Left ventricle myocardium superior (tissue), 1 donor: Measurements from ENCODE around the gene NOTO. TPM values are rescaled to one million over a fixed set of nuclear protein-coding genes. Genes with fewer than 3 reads are reported as not detected.
"Not testable (repeated sequence)": the region's sequence is repeated elsewhere in the genome, so short reads cannot be mapped to it uniquely, and the experiment has no call there.

ENCODE experiments used
- ATAC-seq: fragments of 200-7000 bp; cut with Tn5 transposase; one replicate; pipeline ENCODE4 v1.9.1; 2020; ENCODE audit warnings: mild to moderate bottlenecking, moderate library complexity
- DNase-seq: peaks from one replicate; pipeline ENCODE4 v3.0.0-alpha.2; 2020
- intact Hi-C: fragments of 100-400 bp; cut with micrococcal nuclease; formaldehyde crosslinking; loops from one replicate; pipeline ENCODE4 v1.11.0; 2022
- long read RNA-seq: library from polyadenylated mRNA; unstranded; transcript quantifications from one replicate; pipeline ENCODE4 v2.0.0, GENCODE V29; 2021
- total RNA-seq: library from RNA; stranded (reverse); fragmentation: NEBNext Ultra II Directional; extraction: Animal tissue kit (Norgen Biotek cat#: 25700); gene quantifications from one replicate; pipeline ENCODE4 v1.2.1, GENCODE V29; 2021
- donor health status: DM: no; HTN: yes; CAD: no; lungs with severe emphysema.

The NOTO gene, protein sequence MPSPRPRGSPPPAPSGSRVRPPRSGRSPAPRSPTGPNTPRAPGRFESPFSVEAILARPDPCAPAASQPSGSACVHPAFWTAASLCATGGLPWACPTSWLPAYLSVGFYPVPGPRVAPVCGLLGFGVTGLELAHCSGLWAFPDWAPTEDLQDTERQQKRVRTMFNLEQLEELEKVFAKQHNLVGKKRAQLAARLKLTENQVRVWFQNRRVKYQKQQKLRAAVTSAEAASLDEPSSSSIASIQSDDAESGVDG
- not detected for total RNA-seq
- long read RNA-seq: 0 reads

DNA sequence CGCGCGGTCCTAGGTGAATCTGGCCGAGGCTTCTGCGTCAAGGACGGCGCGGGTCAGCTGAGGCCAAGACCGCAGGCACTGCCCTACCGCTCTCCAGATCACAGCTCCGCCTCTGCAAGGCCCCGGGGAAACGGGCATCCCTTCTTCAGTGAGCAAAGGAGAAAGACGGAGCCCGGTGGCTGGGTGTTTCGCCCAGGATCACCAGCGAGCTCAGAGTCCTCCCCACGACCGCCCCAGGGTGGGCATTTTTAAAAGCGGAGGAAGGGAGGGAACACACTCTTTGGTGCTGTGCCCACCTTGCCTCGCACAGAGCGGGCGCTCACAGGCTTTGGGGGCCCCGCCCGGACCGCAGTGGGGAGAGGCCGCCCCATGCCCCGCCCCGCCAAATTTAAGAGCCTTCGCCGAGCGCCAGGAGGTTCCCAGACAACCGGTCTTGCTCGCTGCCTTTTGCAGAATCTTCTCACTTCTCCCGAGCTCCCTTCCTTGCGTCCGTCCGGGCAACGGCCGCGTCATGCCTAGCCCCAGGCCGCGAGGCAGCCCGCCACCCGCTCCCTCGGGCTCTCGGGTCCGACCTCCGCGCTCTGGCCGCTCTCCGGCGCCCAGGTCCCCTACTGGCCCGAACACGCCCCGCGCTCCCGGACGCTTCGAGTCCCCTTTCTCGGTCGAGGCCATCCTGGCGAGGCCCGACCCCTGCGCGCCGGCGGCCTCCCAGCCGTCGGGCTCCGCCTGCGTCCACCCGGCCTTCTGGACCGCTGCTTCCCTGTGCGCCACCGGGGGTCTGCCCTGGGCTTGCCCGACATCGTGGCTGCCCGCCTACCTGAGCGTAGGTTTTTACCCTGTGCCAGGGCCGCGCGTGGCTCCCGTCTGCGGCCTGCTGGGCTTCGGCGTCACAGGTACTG is at the start of gene NOTO:
TSS of gene NOTO (plus strand) at position 419 of the 899 bp plus-strand sequence. CDS start at position 512, 93 bp downstream.
- ATAC-seq (peak; percentile 57), DNase-seq (no peak)
- intact Hi-C loops: no loop called here

DNA sequence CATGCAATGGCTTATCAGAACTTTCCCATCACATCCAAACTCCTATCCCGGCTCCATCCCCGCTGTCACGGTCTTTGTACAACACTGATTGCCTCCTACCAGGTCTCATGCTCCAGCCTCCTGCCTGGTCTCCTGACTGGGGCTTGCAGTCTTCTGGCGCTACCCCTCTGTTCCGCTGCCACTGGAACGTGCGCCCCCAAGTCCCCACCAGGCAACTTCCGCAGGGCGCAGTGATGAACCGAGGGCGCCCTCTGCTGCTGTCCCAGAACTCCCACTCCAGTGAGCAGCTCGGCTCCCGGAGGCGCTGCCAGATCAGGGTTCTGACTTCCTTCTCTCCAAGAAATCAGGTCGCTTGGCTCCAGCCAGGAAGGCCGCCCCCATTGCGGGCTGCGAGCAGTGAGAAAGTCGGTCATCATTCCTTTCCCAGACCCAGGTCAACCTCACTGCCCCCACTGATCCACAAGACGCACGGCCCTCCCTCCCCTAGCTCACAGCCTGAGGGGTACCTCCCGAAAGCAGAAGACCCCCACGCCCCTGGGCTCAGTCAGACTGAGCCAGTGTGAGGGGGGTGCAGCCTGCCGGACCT is 45.7 kb upstream of the NOTO start:
- peak; percentile 90 for ATAC-seq
- DNase-seq: peak; percentile 78
- intact Hi-C loops: no loop called here

DNA sequence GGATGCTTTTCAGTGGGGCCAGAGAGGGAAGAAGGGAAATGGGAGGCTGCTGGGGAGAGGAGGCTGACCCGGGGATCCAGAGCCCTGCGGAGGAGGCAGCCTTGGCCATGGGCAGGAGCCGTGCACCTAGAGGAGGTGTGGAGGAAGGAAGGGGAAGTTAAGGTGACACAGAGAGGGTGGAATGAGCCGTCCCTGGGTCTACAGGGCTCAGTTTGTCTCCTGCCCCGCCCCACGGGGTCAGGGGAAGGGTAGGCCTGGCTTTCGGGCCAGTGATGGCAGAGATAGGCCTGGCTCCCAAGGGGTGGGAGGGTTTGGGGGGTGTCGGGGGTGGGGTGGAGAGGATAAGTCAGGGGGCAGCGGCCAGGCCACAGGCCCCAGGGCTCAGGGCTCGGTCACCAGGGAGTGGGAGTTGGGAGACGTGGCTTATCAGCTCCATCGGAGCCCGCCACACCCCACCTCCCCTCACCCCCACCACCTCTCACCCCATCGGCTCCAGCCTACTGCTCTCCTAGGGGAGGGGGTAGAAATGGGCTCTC is 39.5 kb upstream of the NOTO start:
- ATAC-seq (no peak), DNase-seq (no peak)
- intact Hi-C loops: loop anchor here (5.0 kb wide), 2 partner anchors 76 to 271 kb away; no protein-coding TSS in a partner anchor

DNA sequence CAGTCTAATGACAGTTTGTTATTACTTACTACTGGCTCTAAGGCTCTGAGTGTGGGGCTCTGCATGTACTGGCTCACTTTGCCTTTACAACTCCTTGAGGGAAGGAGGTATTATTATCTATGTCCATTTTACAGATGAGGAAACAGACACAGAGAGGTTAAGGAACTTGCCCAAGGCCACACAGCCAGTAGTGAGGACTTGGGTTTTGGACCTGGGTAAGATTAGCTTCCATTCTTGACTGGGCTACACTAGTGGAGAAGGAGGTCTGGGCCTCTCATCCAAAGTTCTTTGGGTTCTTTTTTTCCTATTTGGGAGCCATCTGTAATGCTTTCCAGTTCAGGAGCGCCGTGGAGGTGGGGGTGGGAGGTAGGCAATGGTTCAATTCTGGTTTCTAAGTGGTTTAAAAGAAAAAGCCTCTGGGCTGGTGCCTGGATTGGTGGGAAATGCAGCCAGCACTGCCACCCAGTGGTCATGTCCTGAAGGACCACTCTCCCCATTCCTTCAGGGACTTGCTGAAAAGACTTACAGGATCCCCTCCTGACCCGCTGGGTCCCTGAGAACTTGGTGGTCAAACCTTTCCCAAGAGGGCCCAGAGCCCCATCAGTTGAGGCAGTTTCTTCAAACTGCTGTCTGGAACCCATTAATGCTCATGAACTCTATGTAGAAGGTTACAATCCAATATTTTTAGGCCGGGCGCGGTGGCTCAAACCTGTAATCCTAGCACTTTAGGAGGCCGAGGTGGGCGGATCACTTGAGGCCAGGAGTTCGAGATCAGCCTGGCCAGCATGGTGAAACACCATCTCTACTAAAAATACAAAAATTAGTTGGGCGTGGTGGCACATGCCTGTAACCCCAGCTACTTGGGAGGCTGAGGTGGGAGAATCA is 38.6 kb upstream of the NOTO start:
- peak; percentile 85 for ATAC-seq
- intact Hi-C loops: loop anchor here (5.0 kb wide), 2 partner anchors 76 to 271 kb away; no protein-coding TSS in a partner anchor

DNA sequence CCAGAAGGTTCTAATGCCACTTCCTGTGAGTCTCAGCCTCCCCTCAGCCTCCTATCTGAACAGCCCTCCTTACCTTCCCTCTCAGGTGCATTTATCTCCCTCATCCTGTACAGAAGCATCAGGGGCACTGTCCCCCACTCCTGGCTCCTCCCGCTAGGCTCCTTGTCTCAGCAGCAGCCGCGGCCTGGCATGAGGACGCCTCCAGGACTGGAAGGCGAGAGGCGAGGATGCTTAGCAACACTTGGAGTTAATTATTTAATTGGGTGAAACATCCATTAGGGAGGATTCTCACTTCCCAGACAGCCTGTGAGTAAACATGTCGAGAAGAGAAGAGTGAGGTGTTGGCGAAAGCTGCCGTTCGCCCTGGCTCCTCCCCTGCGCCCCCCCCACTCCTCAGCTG is 36.4 kb upstream of the NOTO start:
- intact Hi-C loops, ATAC-seq, DNase-seq: not testable (repeated sequence)

More for the DNA sequence above, 38.6 kb upstream of the NOTO start:
- peak; percentile 71 for DNase-seq

DNA sequence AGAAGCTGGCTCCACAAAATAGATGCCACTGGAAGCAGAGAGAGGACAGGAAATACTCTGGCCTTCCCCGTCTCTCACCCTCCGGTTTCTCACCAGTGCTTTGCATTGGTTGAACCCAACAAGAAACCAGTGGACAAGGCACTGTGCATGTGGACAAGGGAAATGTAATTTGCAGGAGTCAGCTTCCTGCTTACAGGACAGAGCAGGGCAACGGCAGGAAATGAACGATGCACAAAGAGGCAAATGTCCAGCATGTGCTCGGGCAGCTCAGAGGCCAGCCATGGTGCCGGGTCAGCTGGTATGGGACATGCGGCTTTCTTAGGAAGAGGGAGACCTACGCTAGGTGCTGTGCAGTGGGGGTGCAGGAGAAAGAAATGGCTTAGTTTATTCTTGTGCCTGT is 35.6 kb upstream of the NOTO start:
- intact Hi-C loops, DNase-seq, ATAC-seq: not testable (repeated sequence)

DNA sequence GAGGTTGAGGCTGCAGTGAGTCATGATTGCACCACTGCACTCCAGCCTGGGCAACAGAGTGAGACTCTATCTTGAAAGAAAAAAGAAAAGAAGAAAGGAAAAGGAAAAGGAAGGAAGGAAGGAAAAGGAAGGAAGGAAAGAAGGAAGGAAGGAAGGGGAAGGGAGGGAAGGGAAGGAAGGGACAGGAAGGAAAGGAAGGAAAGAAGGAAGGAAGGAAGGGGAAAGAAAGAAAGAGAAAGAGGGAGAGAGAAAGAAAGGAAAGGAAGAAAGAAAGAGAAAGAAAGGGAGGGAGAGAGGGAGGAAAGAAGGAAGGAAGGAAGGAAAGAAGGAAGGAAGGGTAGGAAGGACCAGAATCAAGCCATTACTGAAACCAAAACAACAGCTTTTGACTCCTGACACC is 34.0 kb upstream of the NOTO start:
- ATAC-seq, DNase-seq, intact Hi-C loops: not testable (repeated sequence)

DNA sequence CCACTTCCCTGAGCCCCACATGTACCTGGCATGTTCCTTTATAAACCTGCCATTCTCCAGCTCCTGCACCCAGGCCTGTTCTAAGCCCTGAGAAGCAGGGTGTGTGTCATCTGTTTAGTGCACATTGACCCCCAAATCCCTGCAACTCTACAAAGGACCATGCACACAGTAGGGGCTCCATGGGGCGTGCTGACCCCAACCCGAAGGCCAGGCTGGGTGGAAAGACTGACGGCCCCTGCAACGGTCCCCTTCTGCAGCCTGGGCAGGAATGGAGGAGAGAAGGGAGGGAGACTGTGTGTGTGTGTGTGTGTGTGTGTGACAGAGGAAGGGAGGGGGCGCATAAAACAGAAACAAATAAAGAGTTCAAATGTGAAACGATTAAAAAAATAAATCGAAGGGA is 32.0 kb upstream of the NOTO start:
- DNase-seq, intact Hi-C loops, ATAC-seq: not testable (repeated sequence)

DNA sequence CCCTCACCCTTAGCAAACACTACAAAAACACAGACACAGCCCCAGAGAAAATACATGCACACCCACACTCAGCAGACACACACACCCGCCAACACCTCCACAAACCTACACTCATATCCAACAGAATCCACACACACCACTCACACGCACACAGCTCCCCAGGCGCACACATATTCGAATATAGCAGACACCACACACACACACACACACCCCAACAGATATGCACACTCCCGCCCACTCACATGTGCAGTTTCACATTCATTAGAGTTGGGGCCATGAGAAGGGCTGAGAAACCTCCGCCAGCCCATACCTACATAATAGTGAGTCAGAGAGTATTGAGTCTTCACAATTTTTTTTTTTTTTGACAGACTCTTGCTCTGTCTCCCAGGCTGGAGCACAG is 29.4 kb upstream of the NOTO start:
- no peak for DNase-seq
- intact Hi-C loops: no loop called here
- ATAC-seq: no peak

DNA sequence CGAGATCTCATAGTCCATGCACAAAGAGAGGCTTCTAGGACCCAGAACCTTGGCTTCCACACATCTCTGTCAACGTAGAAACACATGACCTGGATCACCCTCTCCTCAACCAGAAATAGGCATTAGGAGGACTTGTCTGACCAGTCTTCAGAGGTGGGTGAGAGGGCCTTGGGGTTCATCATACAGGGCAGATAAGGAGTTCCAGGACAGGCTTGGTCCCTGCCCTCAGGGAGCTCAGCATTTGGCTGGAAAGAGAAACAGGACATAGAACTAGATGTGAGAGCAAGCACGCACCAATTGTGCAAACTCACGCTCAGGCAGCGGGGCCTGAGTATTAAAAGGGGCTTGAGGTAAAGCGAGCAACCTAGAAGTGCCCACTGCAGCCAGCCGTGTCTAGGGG is 28.6 kb upstream of the NOTO start:
- intact Hi-C loops: no loop called here
- no peak for DNase-seq
- ATAC-seq: no peak

DNA sequence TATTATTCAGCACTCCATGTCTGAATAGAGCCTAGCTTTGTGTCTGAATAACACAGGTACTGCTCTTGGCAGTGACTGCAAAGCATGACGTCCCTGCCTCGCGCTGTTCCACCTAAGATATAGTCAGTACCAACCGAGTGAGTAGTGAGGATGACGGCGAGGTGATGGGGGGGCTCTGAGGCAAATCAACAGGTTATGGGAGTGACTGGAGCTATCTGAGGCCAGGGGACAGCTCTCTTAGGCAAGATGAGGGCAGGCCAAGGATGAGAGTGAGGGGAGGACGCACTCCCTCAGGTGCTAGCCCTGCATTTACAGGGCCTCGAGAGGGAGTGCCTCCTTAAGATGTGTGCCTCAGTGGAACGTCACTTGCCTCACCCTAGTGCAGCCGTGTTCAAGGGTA is 28.1 kb upstream of the NOTO start:
- no peak for ATAC-seq
- intact Hi-C loops: no loop called here

DNA sequence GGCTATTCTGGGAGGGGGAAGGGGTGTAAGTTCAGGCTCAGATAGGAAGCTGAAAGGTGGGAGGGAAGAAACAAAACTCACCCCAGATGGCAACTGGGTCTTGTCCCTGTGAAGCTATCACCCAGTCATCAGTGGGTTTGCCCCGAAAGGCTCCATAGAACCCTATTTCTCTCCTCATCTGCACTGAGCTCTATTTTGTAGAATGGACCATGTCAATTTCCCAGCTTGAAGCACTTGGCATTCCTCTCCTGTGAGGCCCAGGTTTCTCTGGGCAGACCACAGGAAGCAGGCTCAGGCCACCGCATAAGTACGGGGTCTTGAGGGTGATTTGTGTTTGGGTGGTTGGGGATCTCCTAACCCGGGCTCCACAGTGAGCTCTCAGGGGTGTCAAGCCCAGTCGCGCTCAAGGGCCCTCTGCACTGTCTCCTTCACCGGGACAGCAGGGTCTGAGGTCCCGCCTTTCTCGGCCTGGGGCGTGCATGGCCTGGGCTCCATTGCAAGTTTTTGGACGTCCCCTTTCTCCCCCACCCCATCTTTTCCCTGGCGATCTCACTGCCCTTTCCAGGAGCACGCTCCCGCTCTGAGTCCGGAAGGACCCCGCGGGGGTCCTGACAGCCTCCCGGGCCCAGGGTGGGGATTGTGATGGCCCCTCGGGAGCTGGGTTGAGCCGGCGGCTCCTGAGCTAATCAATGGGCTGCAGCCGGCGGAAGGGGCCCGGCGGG is 27.3 kb upstream of the NOTO start:
- DNase-seq: no peak
- intact Hi-C loops: no loop called here

More for the DNA sequence above, 28.1 kb upstream of the NOTO start:
- DNase-seq: no peak

DNA sequence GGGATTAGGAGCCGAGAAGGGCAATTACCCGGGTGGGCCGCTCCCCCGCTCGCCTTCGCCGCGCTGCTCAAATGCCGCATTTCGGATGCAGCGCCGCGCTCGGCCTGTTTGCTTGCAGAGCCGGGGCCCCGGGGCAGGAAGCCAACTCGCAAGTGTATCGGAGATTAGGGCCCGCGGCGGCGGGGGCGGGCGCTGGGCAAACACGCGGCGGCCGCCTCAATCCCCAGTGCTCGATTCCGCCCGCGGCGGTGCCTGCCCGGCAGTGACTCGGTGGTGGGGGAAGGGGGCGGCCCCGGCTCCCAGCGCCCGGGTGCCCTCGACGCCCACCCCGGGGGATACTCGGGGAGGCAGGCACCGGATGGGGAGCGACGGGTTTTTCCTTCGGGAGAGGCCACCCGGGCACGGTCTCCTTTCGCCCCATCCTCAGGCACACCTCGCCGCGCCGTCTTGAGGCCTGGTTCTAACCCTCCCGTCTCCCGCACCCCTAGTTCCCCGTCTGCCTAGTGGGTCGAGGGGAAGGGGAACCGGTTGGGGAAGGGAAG is 26.6 kb upstream of the NOTO start:
- intact Hi-C loops: no loop called here
- peak; percentile 45 for ATAC-seq

More for the DNA sequence above, 27.3 kb upstream of the NOTO start:
- ATAC-seq: no peak

DNA sequence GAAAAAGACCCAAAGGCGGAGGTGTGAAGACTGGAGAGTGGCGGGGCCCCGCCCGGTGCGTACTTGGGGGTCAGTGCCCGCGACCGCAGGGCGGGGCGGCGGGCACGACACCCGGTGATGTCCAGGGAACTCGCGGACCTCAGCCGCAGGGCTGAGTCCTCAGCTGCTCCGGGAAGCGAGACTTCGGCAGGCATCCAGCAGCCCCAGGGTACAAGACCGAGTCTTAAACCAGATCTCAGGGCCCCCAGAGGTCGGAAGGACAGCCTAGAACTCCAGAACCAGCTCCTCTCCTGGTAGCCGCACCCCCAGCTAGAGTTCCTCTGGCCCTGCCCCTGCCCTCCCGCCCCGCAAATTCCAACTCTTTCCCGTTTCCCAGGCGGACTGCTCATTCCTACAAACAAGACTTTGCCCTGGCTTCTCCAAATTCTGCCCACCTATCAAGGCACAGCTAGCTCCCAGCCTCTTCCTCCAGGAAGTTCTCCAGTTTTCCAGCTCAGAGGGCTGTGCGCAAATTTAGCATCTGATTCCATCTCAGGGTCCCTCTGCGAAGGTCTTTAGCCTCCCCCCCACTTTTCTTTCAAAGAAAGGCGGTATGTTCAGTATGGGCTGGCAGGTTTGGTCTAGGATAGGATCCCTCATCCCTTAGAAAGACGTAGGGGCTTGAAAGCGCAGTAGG is 26.0 kb upstream of the NOTO start:
- peak; percentile 19 for ATAC-seq
- DNase-seq: peak; percentile 41
- intact Hi-C loops: no loop called here

More for the DNA sequence above, 26.6 kb upstream of the NOTO start:
- peak; percentile 93 for DNase-seq

DNA sequence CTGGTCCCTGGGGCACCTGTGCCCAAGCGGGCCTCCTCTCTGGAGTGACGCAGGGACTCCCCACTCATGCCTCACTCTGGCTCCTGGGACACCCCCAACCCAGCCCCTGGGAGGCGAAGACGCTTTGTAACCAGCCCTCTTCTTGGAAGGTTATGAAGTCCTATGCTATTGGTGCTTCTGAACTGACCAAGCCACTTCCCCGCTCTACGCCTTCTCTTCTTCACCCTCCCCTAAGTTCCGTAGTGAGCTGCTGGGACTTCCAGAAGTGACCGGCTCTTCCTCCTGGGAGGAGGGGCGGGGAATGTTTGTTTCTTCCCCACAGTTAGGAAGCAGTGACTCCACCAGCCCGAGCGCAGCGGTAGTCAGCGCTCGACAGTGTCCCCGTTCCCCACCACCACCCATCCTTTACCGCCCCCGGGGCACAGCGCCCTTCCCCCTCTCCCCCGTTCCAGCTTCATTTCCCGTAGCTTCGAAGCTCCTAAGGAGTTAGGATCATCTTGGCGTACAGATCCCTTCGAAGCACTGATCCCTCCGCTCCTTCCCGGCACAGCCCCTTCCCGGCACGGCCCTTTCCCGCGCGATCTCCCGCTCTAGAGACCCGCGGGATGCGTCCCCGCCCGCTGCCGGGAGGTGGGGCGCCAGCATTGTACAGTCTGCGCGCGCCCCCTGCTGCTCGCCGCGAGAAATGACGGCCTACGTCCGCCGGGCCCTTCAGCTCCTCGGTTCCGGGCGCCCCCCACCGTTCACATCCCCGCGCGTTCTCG is 25.3 kb upstream of the NOTO start:
- ATAC-seq (peak; percentile 93), DNase-seq (peak; percentile 97)
- intact Hi-C loops: no loop called here

DNA sequence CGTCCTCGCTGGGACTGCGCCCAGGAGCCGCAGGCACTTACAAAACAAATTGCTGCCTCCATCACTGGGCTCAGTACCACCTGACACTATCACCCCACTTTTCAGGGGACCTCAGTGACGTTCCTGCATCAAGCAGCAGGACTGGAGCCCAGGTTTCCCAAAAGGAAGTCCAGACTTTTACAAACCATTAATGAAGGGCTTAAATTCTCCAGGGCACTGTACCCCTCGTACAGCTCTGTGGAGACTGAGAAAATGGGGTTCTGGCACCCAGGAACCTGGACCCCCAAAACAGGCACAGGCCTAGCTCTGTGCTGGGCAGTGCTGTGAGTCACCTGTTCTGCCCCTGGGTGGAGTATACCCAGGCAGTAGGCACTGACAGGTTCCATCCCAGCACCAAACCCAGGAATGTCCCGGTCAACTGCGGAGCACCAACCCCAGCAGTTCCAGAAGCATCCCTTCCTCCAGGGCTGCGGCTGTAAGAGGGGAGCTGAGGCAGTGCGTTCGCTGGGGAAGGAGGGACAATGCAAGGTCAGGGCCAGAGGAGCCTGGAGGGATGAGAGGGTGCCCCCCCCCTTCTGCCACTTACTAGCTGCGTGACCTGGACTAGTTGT is 24.6 kb upstream of the NOTO start:
- intact Hi-C loops: no loop called here
- no peak for ATAC-seq
- DNase-seq: no peak
